SJSA1 (cell line): Measurements from ENCODE around the gene CCNE1. TPM values are rescaled to one million over a fixed set of nuclear protein-coding genes. Genes with fewer than 3 reads are reported as not detected.

Experiments used
- total RNA-seq: library from RNA; depleted of rRNA; stranded (reverse); fragments of >200 nt; shearing (Covaris generic); gene quantifications from 2 replicates; pipeline ENCODE4 v1.2.3, GENCODE V29; 2014; rRNA removed

Gene CCNE1
- total RNA-seq, 1 experiment from 2014 or later = 24.4 TPM

Other genes with a start within 250 kb of the CCNE1 start
- gene POP4, start 205.7 kb upstream of the CCNE1 start, total RNA-seq = 92.4 and 113 TPM in 2 replicates
- gene PLEKHF1, start 146.5 kb upstream of the CCNE1 start, total RNA-seq = 7.2 and 8.0 TPM in 2 replicates
- gene C19orf12, start 96.7 kb upstream of the CCNE1 start, total RNA-seq = 35.3 and 40.1 TPM in 2 replicates
- 76.2 and 88.3 TPM in 2 replicates for gene URI1, start 130.2 kb downstream of the CCNE1 start, total RNA-seq